Panc1 (cell line): ENCODE results near the gene ATRNL1. TPM values are rescaled to one million over a fixed set of nuclear protein-coding genes. Genes with fewer than 3 reads are reported as not detected.

ENCODE experiments used
- ATAC-seq: fragments of 200-7000 bp; cut with Tn5 transposase; 2 replicates; pipeline ENCODE4 v1.9.1; 2020; ENCODE audit warnings: mild to moderate bottlenecking, moderate library complexity
- BruUV-seq: library from RNA; stranded (reverse); fragments of 400-500 nt; replicated peaks from 2 replicates; lab custom pipeline; 2021; lab: Mats Ljungman, UMichigan
- CTCF ChIA-PET: fragments of 300-600 bp; sonication (Branson Sonifier 250); formaldehyde crosslinking; loops from one replicate; lab custom pipeline; 2022; ENCODE audit warnings: antibody characterized with exemption; lab: Charles Lee
- POLR2A ChIA-PET: fragments of 300-600 bp; sonication (Branson Sonifier 250); formaldehyde crosslinking; loops from one replicate; lab custom pipeline; 2022; ENCODE audit warnings: antibody characterized with exemption; lab: Charles Lee
- DNase-seq: peaks from one replicate; pipeline ENCODE4 v3.0.0-alpha.2; 2010; ENCODE audit warnings: low read depth, low spot score
- H3K27ac ChIP-seq: 2 replicates; pipeline ENCODE4 v1.5.1; 2011; ENCODE audit warnings: mild to moderate bottlenecking, low read length, inconsistent platforms
- H3K27me3 ChIP-seq: fragments of 200-500 bp; sonication (Bioruptor generic); 2 replicates; pipeline ENCODE4 v1.6.0; 2014; ENCODE audit warnings: low read length, inconsistent platforms; ENCODE audit not compliant: control insufficient read depth, insufficient read depth
- H3K36me3 ChIP-seq: fragments of 200-500 bp; sonication (Bioruptor generic); 2 replicates; pipeline ENCODE4 v1.5.1; 2014; ENCODE audit warnings: inconsistent platforms, mild to moderate bottlenecking, low read length, moderate library complexity; ENCODE audit not compliant: control insufficient read depth, insufficient read depth
- H3K4me1 ChIP-seq: 2 replicates; pipeline ENCODE4 v1.5.1; 2011; ENCODE audit warnings: inconsistent platforms, mild to moderate bottlenecking, low read length, moderate library complexity; ENCODE audit not compliant: control insufficient read depth, insufficient read depth
- H3K4me3 ChIP-seq, 2 experiments: 2 replicates each; pipeline ENCODE4 v1.5.1; 2011 to 2012; ENCODE audit warnings: low read depth in 2 of 2, low read length in 2 of 2, mild to moderate bottlenecking in 2 of 2, inconsistent platforms in 1 of 2, moderate library complexity in 1 of 2
- H3K9me3 ChIP-seq: fragments of 200-500 bp; sonication (Bioruptor generic); 2 replicates; pipeline ENCODE4 v1.5.1; 2014; ENCODE audit warnings: low read depth, mild to moderate bottlenecking, inconsistent platforms, low read length, moderate library complexity; ENCODE audit not compliant: control insufficient read depth, insufficient read depth
- CTCF ChIP-seq: fragments of 450-650 bp; IDR thresholded peaks from 2 replicates; pipeline ENCODE4 v1.5.1; 2017; ENCODE audit warnings: mild to moderate bottlenecking
- POLR2AphosphoS5 ChIP-seq: IDR thresholded peaks from 2 replicates; pipeline ENCODE4 v1.6.1; 2012; ENCODE audit warnings: mild to moderate bottlenecking, low read depth, low read length, moderate library complexity
- REST ChIP-seq, 2 experiments: IDR thresholded peaks; 2 replicates each; pipeline ENCODE4 v1.6.1; 2011 to 2012; ENCODE audit warnings: low read depth in 2 of 2, control low read depth in 1 of 2, low read length in 1 of 2, mild to moderate bottlenecking in 1 of 2, moderate library complexity in 1 of 2; ENCODE audit not compliant: insufficient read depth in 1 of 2
- SIN3A ChIP-seq: IDR thresholded peaks from 2 replicates; pipeline ENCODE4 v1.6.1; 2012; ENCODE audit warnings: low read depth, mild to moderate bottlenecking, low read length, moderate library complexity, borderline replicate concordance; ENCODE audit not compliant: insufficient read depth
- TCF7L2 ChIP-seq: IDR thresholded peaks from 2 replicates; pipeline ENCODE4 v1.6.1; 2011; ENCODE audit warnings: mild to moderate bottlenecking, low read depth, low read length, inconsistent platforms
- in situ Hi-C: cut with HindIII; loops from 2 replicates; pipeline ENCODE4 v1.10.0; 2016; ENCODE audit warnings: low sequenced_read_pairs, low pct_unique_long_range_greater_than_20kb
- intact Hi-C: fragments of 100-400 bp; cut with micrococcal nuclease; formaldehyde crosslinking; loops from one replicate; pipeline ENCODE4 v1.10.0; 2022; ENCODE audit not compliant: unreplicated experiment
- total RNA-seq: library from RNA; stranded (reverse); gene quantifications from one replicate; pipeline ENCODE4 v1.2.1, GENCODE V29; 2021; ENCODE audit not compliant: unreplicated experiment

ATRNL1 gene
- total RNA-seq, 1 experiment from 2014 or later, result 17.1 TPM

GRCh38 chr10:115883372-115883771 is 790.2 kb downstream of the ATRNL1 start:
- ChIA-PET POLR2A (no interaction called here), CTCF (no interaction called here)
- TF ChIP-seq POLR2AphosphoS5 (no peak), CTCF (no peak), REST (IDR thresholded peaks at IDR 0.05; ENCODE audit: insufficient read depth in 1 of 2, low read depth in 2 of 2, low read length in 1 of 2) (no peak), SIN3A (no peak), TCF7L2 (no peak)
- Histone ChIP-seq H3K4me1 (no peaks in the 10 kb centered on the region), H3K27me3 (no peaks in the 10 kb centered on the region), H3K4me3 (no peak overlapping the region), H3K36me3 (no peaks in the 10 kb centered on the region), H3K9me3 (no peaks in the 10 kb centered on the region), H3K27ac (no peak overlapping the region)
- no peak for ATAC-seq
- in situ Hi-C loops, result no loop called here
- no peak for DNase-seq
- intact Hi-C loops, result no loop called here
- BruUV-seq, result no TSS peak

- Histone ChIP-seq H3K4me1 (no peaks in the 10 kb centered on the region), H3K9me3 (no peaks in the 10 kb centered on the region), H3K4me3 (no peak overlapping the region), H3K27ac (no peak overlapping the region), H3K36me3 (no peaks in the 10 kb centered on the region), H3K27me3 (no peaks in the 10 kb centered on the region)
- ChIA-PET CTCF (no interaction called here), POLR2A (no interaction called here)
- no peak for TF ChIP-seq REST (IDR thresholded peaks at IDR 0.05; ENCODE audit: insufficient read depth in 1 of 2, low read depth in 2 of 2, low read length in 1 of 2)
- no peak for TF ChIP-seq TCF7L2
- no peak for TF ChIP-seq POLR2AphosphoS5
- no peak for TF ChIP-seq CTCF
- no peak for TF ChIP-seq SIN3A
- BruUV-seq, result no TSS peak
- DNase-seq, result no peak
- no peak for ATAC-seq
- in situ Hi-C loops (no loop called here), intact Hi-C loops (no loop called here)
Observed at GRCh38 chr10:115884331-115884730, 791.2 kb downstream of the ATRNL1 start.
